HG02840 (cell line): ENCODE measurements around the gene DGKD.

ENCODE experiments used
- ATAC-seq: cut with Tn5 transposase; IDR thresholded peaks from one replicate; pipeline ENCODE4 v1.9.1; 2021; ENCODE audit warnings: mild to moderate bottlenecking, moderate library complexity, moderate number of reproducible peaks; ENCODE audit not compliant: unreplicated experiment, low FRiP score

Gene DGKD

DNA sequence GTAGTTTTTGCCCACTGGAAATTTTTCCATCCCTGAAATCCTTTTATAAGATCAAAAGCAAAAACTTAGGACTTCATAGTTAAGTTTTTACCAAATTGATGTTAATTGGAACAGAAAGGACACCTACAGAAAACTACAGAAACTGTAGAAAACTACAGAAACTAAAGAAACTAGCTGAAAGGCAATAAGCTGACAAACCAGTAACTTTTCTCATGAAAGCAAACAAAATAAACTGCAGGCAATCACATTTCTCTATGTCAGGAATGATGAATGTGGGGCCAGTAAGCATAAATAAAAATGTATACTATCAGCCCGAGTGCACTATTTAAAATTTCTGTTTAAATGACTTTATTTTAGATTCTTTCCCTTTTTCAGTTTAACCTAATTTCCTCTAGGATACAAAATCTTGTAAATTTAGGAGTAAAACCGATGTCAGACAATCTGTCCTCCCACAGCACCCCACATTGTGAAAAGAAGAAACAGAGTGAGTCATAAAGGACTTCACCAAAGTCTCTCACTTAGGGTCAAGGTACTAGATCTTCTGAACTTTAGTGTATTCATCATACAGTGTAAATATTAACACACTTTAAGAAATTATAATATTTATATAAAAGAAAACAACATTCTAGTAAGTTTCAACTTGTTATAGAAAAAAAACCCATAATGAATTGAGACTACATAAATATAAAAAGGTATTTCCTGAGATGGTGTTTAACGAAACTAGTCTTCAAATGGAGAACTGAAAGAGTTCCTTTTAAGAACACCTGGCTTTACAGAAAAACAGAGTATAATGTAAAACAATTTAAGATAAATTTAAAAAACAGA is 165.7 kb downstream of the DGKD start:
- ATAC-seq: peak; percentile 92
